AG10803 (cell line): Measurements from ENCODE around the gene LRRC32.
"Not testable (repeated sequence)": the region's sequence is repeated elsewhere in the genome, so short reads cannot be mapped to it uniquely, and the experiment has no call there.

Source experiments
- DNase-seq: peaks from one replicate; pipeline ENCODE4 v3.0.0; 2010; ENCODE audit warnings: low read depth
- H3K4me3 ChIP-seq: 2 replicates; pipeline ENCODE4 v1.5.1; 2011; ENCODE audit warnings: mild to moderate bottlenecking, low read length, control low read depth
- CTCF ChIP-seq: conservative IDR thresholded peaks from 2 replicates; pipeline ENCODE4 v1.5.1; 2011; ENCODE audit warnings: mild to moderate bottlenecking, low read length, control low read depth, inconsistent platforms

Gene LRRC32

GRCh38 chr11:76621466-76621865 lies 49.1 kb downstream of the LRRC32 start:
- no peak overlapping the region for H3K4me3 ChIP-seq
- TF ChIP-seq CTCF: no peak
- no peak for DNase-seq

- peak; percentile 96 for DNase-seq
- TF ChIP-seq CTCF: no peak
- no peak overlapping the region for H3K4me3 ChIP-seq
These were observed 50.1 kb downstream of the LRRC32 start for GRCh38 chr11:76620489-76620888.

GRCh38 chr11:76619801-76620200 lies 50.7 kb downstream of the LRRC32 start:
- DNase-seq, H3K4me3 ChIP-seq: not testable (repeated sequence)

- TF ChIP-seq CTCF: no peak
- H3K4me3 ChIP-seq: no peak overlapping the region
- DNase-seq: peak; percentile 86
These were observed 52.8 kb downstream of the LRRC32 start for GRCh38 chr11:76617553-76618265.

- no peak overlapping the region for H3K4me3 ChIP-seq
- no peak for TF ChIP-seq CTCF
- no peak for DNase-seq
These were observed 53.6 kb downstream of the LRRC32 start for GRCh38 chr11:76616676-76617552.

GRCh38 chr11:76615950-76616349 lies 54.6 kb downstream of the LRRC32 start:
- TF ChIP-seq CTCF: no peak
- H3K4me3 ChIP-seq: no peak overlapping the region
- peak; percentile 67 for DNase-seq

- DNase-seq: peak; percentile 62
- H3K4me3 ChIP-seq: no peak overlapping the region
- no peak for TF ChIP-seq CTCF
These were observed 55.9 kb downstream of the LRRC32 start for GRCh38 chr11:76614471-76615179.
